Suppressor macrophage treated with lipopolysaccharide for 1 hour (primary cell): Measurements from ENCODE around the gene SAMD10.
A peak's percentile ranks its signal among the peaks of the same experiment; 100 is the strongest.

Source experiments
- DNase-seq, 3 donors: peaks; one replicate each; pipeline ENCODE4 v3.0.0-alpha.2; 2020 to 2022

The SAMD10 gene

DNA sequence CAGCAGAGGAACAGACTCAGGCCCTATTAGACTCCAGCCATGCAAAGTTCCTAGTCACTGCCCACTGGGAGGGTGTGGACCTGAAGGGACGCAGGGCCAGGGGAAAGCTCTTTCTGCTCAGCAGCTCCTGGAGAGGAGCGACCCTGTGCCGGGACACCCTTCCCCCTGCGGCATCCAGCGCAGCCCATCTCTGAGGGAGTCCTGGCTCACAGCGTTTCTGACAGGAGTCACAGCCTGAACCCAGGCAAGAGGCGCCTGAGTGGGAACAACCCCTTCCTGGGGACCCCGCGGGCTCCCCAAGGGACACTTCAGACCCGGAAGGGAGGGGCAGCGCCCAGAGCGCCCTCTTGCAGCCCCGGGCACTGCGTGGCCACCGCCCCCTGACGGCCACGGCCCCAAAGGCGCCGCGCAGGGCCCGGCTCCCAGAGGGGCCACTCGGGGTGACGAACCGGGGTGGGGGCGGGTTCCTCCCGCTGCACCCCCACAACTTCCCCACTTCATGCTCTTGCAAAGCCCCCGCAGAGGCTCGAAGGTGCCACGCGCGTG is 24.1 kb downstream of the SAMD10 start:
- peak; percentile 66 to 81 (median 66) for DNase-seq

DNA sequence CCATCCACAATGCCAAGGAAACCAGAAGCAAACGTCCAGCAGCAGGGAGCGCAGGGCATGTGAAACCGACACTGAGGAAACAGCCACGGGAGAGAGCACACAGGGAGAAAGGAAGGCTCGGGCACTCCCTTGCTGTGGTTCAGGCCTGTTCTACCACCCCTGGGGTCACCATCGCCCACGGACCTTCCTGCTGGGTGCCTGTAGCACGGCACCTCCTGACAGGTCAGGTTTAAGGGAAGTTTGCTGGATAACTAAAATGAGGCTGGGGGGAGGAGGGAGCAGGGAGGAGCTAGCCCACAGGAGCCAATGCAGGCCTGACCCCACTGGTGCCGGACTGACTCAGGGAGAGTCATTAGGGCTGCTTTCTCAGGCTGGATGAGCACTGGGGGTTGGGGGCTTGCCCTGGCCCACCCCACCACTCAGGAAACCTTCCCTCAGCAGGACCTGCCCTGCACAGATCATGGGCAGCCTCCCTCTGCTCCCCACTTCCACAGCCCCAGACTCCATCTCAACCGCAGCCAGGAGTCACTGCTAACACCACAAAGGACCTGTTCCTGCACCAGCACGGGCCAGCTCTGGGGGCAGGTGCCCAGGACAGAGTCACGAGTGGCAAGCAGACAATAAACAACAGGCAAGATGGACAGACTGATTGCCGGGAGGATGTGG is 25.5 kb downstream of the SAMD10 start:
- no peak for DNase-seq

DNA sequence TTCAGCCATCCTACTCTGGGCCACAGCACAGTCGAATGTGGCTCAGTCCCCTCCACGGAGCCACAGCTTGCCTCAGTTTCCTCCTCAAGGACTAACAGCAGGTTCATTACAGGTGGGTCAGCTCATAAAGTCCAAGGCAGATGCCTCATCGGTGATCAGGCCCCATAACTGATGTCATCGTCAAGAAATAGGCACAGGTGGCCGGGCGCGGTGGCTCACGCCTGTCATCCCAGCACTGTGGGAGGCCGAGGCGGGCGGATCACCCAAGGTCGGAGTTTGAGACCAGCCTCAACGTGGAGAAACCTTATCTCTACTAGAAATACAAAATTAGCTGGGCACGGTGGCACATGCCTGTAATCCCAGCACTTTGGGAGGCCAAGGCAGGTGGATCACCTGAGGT is 26.7 kb downstream of the SAMD10 start:
- DNase-seq = no peak

DNA sequence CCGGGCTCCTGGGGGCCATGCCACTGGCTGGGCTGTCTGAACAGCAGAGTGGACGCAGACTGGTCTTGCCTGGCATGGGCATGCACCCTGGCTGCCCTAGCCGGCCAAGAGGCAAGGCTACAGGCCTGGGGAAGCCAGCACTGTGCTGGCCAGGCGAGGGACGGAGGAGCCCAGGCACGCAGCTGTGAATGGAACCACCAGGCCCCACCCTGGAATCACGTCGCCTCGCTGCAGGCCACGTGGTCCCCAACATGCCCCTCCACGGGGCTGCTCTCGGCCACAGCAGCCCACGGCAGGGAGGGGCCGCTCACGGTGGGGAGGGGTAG is 27.3 kb downstream of the SAMD10 start:
- no peak for DNase-seq

DNA sequence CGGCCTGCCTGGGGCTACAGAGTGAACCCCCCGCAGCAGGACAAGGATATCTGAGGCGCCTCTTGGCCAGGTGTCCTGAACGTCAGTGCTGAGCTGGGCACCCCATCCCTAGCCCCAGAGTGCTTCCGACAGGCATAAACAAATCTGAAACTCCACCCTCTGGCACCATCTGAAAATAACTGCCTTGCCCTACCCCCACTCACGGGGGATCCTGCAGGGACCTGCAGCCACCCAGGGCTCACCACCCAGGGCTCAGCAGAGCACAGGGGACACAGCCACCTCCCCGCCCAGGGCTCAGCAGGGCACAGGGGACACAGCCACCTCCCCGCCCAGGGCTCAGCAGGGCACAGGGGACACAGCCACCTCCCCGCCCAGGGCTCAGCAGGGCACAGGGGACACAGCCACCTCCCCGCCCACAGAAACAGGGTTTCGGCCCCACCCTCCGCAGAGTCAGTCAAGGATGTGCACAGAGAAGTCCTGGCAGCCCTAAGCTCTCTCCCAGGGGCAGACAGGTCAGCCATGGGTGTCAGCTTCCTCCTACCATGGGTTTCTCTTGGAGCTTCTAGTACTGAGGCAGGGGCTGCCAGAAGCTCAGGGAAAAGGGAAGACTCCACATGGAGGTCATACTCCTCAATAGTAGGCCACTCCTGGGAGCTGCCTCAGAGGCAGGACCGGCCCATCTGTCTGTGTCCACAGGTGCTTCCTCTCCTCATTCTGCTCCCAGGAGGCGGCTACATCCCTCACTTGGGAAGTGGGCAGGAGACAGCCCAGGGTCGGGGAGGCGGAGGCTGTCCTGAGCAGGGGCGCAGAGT is 27.8 kb downstream of the SAMD10 start:
- DNase-seq = no peak

DNA sequence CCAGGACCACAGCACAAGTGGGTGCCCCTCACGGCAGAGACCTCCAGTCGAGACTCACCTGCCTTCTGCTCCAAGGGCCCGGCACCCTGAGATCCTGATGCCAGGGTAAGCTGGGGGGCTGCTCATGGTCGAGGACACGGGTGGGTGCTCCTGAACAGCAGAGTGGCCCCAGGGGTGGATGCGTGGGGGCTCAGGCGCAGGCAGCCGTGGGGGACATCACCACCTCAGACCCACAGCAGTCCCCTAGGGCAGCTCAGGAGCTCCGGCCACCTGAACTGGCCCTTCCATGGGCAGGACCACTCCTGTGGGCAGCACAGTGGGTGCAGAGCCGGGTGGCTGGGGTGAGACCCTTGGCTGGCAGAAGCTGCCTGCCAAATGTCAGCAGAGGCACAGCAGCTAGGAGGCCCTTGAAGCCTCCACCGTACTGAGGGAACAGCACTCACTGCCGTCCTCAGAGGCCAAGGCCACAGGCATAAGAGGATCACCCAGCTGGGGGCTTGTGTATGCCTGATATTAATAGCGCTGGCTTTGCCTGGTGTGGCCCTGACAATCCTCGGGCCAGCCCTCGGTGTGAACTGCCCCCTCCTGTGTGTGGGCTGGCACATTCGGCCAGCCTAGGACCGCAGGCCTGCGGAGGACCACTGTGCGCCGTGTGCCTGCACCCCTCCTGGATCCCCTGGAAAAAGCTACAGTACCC is 28.6 kb downstream of the SAMD10 start:
- DNase-seq = no peak

DNA sequence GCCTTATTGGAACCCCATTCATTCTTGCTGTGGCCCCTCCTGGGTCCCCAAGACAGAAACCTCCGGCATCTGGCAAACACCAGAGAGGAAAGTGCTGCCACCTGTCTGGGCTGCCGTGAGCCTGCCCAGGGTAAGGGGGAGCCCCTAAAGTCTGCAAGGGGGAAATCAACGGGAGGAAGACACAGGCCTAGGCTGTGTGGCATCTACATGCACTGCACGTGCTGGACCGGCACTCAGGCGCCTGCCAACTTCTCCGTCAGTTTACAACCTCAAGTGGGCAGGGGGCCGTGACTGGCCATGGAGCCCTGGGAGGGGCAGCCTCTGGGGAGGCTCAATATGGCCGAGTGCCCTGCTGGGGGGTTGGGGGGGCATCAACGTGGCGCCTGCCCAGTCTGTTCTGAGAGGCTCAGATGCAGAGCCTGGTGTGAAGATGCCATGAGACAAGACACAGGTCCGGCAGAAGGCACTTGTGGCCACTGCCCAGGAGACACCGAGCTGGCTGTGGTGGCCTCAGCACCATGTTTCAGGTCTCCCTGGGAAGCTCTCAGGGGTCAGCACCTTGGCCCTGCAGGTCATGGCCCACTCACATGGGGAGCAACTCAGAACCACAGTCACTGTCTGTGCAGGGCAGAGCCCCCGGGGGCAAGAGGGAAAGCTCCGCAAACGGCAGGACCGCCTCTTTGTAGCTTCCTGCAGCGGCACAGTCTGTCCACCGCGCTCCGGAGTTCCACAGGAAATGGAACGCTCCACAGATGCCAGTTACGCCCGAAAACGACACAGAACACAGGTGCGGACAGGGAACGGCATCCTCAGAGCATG is 31.6 kb downstream of the SAMD10 start:
- DNase-seq = no peak

DNA sequence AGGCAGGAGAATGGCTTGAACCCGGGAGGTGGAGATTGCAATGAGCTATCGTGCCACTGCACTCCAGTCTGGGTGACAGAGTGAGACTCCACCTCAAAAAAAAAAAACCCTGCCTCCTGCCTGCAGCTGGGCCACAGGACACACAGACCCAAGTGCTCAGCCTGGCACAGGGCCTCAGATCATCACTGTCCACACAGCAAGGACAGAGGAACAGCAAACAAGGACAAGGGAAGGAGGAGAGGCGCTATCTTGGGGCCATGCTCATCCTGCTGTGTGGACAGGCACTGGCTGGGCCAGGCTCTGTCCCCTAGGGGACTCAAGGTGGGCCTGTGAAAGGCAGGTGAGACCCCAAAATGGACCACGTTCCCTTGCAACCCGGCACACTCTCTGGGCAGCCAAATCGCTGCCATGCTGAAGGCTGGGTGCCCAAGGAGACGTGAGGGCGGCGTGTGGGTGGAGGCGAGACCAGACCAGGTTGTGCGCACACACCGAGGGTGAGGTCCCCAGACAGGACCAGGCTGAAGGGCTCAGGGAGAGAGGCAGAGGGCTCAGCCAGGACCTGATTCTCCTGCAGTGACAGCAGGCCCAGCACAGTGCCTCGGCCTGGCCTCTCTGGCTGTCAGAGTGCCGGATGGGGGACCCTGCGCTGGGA is 32.3 kb downstream of the SAMD10 start:
- no peak for DNase-seq

DNA sequence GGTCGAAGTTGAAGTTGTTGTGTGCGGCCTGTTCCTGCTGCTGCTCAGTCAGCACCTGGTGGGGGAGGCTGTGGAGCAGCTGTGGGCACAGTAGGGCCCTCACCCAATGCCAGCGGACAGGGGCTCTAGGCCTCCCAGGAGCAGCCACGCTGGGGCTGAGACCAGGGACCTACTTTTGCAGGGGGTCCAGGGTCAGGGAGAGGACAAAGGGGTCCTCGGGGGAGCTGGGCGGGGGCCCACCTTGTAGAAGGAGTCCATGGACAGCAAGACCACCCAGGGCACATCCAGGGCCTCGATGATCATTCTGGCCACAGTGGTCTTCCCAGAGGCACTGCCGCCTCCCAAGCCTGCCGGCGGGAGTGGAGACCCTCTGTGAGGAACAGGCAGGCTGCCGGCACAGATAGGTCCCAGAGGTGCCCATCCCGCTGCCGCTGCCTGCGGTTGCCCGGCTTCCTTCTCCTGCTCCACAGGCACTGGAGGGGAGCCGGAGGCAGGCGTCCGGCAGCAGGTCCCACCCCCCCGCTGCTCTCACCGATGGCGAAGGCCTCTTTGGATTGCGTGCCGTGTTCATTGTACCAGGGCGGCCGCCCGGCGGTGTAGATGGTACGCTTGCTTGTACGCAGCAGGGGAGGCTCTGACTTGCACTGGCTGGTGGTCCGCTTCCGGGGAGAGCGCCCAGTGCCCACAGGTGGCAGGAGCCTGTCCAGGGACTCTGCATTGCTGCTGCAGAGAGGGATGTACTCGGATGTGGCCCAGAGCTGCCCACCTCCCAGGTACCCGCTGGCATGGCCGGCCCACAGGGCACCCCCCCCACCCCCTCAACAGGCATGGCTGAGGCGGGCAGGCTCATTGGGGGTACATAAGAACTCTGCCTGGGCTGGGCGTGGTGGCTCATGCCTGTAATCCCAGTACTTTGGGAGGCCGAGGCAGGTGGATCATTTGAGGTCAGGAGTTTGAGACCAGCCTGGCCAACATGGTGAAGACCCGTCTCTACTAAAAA is 33.2 kb downstream of the SAMD10 start:
- no peak for DNase-seq

DNA sequence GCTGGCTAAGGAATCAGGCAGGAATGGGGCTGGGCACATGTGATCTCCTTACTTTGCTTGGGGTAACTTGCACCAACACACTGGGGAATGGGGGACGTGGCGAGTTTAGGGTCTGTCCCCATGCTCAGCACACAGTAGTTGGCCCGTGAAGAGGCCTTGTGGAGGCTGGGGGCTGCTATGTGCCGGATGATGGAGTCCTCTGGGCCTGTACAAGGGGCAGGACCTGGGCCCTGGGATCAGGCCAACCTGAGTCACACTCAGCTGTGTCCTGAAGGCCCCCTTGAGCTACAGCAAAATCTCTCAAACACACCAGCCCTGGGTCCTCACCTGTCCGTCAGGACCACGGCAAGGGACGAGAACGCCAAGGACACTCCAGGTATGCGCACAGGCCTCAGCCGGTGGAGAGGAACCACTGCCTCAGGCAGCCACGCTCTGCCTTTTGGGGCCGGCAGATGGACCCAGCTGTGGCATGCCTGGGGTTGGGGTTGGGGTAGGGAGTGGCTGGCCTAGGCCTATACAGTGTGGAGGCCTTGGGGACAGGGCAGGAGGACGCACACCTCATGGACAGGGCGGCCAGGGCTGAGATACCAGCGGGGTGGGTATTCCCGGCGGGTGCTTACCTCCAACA is 34.3 kb downstream of the SAMD10 start:
- DNase-seq = no peak

DNA sequence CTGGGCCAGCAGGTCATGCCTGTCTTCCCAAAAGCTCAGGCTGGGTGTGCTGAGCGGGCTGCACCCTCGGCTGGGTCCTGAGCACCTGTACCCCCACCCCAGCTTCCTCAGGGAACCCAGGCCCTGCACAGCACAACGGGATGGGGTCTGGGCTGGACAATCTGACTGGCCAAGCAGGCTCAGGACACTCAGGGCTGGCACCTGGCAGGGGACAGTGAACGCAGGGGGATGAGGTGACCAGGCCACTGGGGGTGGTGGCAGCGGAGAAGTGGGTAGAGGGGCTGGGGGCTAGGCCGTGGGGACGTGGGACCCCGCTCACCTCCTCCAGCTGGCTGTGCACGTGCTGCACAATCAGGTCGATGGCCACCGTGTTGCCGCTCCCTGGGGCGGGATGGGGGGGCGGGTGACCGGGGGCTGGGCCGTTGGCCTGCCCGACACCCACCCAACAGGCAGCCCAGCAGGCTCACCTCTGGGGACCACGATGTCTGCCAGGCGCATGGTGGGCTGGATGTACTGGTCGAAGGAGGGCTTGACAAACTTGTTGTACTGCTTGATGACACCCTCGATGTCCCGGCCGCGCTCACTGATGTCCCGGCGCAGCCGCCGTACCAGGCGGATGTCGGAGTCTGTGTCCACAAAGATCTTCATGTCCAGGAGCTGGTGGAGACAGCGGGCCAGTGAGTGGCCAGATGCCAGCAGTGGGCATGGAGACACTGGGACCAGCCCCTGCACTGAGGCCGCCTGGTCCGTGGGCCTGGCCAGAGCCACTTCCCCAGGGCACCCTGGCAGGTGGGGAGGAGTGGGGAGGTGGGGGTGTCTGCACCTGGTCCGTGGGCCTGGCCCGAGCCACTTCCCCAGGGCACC is 35.1 kb downstream of the SAMD10 start:
- no peak for DNase-seq

DNA sequence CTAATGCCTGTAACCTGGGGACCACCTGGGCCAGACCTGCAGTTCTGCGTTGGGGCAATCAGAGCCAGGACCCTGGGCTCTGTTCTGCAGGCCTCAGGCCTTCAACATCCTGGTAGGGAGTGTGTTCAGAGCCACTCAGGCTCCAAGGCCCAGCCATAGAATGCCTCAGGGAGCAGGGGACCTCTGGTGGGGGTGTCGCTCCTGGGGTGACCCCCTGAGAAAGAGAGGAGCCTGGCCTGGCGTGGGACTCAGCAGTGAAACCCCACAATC is 35.7 kb downstream of the SAMD10 start:
- DNase-seq = no peak

DNA sequence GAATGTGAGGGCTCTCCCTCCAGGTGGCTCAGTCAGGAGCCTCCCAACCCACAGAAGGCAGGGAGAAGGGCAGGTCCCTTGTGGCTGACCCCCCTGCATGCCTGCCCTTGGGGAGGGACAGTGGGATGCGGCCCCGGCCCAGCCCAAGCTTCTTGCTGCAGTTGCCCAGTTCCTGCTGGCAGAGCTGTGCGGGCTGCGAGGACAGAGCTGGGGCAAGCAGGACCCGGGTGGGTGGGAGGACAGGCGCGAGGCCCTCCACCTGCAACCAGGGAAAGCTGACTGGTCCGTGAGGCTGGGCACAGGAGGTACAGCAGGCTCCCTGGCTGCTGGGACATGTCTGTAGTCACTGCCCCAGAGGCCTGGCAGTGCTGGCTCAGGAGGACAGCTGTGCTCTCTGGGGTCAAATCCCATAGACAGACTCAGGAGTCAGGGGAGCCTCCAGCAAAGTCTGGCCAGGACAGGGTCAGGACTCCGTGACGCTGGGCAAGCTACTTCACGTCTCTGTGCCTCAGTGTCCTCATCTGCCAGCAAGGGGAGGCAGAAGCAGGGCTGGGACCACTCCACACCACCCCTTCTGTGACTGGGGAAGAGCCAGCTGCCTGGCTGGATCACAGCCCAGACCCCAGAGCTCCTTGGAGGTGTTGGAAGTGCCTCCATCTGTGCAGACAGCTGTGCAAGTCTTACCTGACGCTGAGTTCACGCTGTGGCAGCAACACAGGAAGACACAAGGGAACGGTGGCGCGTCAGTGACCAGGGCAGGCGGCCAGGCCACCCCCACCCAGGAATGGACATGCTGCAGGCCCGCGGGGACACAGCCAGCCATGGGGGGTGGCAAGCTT is 36.3 kb downstream of the SAMD10 start:
- DNase-seq = no peak

DNA sequence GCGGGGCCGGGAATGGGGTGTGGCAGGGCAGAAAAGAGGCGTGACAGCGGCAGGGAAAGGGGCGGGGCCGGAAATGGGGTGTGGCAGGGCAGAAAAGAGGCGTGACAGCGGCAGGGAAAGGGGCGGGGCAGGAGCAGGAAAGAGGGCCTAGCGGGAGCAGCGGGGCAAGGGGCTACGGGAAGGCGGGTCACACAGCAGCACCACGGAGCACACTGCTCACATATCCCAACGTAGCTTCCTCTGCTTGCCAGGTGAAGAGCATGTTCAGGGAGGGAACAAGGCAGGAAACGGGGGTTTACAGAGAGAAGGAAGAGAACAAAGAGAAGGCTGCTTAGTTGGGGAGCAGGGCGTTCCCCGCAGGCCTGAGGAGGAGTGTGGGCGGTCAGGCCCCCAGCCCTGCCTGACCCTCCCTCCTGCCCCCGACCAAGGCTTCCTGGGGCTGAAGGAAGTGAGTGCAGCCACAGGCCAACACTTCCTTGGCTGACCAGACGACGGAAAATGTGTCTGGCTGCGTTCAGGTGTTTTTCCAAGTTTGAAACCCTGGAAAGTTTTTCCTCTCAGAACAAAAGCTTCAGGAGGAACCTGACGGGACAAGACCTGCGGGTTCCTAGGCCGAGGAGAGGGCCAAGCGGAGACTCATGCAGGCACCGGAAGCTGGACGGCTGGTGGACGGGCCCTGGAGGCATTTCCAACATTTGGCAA is 37.0 kb downstream of the SAMD10 start:
- peak; percentile 49 to 76 (median 59) for DNase-seq

DNA sequence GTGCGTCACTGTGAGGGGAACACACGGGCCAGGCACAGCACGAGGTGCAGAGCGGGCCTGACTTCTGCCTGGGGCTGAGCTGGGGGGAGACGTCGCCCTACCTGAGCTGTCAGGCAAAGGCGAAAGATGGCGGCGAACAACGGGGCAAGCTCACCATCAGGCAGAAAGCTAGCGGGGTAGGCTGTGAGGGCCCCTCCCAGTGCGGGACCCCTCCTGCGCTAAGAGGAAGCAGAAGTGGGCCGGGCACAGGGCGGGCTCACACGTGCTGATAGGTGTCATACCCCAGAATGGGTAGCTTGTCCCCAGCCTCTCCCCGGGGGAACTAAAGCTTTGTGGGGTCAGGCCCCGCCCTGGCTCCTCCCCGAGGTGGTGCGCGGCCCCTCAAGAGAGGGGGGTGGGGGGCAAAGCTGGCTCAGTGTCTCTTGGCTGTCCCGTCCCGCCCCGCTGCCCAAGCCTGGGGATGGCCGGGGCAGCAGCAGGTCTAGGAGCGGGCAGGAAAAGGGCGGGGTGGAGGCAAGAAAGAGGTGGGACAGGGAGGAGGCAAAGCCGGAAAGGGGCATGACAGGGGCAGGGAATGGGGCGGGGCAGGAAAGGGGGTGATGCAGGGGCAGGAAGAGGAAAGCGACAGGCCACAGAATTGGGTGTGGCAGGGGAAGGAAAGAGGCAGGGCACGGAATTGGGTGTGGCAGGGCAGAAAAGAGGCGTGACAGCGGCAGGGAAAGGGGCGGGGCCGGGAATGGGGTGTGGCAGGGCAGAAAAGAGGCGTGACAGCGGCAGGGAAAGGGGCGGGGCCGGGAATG is 38.0 kb downstream of the SAMD10 start:
- peak; percentile 62 to 84 (median 77) for DNase-seq

DNA sequence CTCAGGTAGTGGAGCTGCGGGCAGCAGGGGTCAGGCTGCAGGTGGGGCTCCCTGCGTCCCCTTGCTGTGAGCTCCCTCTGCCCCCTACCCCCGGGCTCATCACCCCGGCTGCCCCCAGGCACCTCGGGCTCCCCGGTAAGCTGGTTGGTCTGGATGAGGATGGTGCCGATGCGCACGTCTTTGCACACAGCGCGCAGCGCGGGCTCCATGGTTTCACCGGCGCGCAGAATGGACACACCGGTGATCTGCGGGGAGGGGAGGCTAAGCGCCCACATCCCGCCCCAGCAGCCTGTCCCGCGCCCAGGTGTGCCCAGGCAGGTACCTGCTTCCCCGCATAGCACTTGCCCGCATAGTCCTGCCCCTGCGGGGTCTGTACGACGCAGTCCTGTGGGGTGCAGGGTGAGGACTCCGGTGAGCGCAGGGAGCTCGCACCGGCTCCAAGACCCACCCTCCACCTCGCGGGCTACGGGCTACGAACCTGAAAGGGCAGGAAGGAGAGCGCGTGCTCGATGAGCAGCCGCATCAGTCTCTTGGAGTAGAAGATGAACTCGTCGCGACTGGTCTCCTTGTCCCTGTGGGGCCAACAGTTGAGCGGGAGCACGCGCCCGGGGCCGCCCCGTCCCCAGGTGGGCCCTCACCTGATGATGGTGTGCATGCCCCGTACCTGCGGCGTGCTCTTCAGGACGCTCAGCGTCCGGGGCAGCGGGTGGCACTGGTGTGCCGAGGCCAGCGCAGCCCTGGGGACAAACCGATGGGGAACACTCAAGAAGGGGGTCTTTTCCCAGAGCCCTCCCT is 38.8 kb downstream of the SAMD10 start:
- no peak for DNase-seq
